Progenitor cell of endocrine pancreas (in vitro differentiated cells): ENCODE data around the gene TSPY8. TPM values are rescaled to one million over a fixed set of nuclear protein-coding genes. Genes with fewer than 3 reads are reported as not detected.
"Not testable (repeated sequence)": the region's sequence is repeated elsewhere in the genome, so short reads cannot be mapped to it uniquely, and the experiment has no call there.

Source experiments
- DNase-seq: peaks from one replicate; pipeline ENCODE4 v3.0.0; 2021; ENCODE audit warnings: low spot score; ENCODE audit not compliant: unreplicated experiment
- H3K27ac Mint-ChIP-seq: 2 replicates; pipeline ENCODE4 v1.8.0; 2021; ENCODE audit warnings: mild to moderate bottlenecking, moderate library complexity, mixed read lengths
- H3K27me3 Mint-ChIP-seq: 2 replicates; pipeline ENCODE4 v1.8.0; 2021; ENCODE audit warnings: mixed read lengths
- H3K36me3 Mint-ChIP-seq: 2 replicates; pipeline ENCODE4 v1.8.0; 2022; ENCODE audit warnings: mixed read lengths; ENCODE audit not compliant: insufficient read depth
- H3K4me1 Mint-ChIP-seq: 2 replicates; pipeline ENCODE4 v1.8.0; 2021; ENCODE audit warnings: low read depth, mixed read lengths
- H3K4me3 Mint-ChIP-seq: 2 replicates; pipeline ENCODE4 v1.8.0; 2021; ENCODE audit warnings: low read depth, mild to moderate bottlenecking, moderate library complexity, mixed read lengths
- H3K9me3 Mint-ChIP-seq: 2 replicates; pipeline ENCODE4 v1.8.0; 2021; ENCODE audit warnings: low read depth, mixed read lengths
- CTCF ChIP-seq: fragments of 200-600 bp; sonication (generic); IDR thresholded peaks from one replicate; pipeline ENCODE4 v1.5.0; 2021; ENCODE audit warnings: antibody characterized with exemption, mild to moderate bottlenecking; ENCODE audit not compliant: unreplicated experiment
- long read RNA-seq: library from polyadenylated mRNA; unstranded; transcript quantifications from one replicate; pipeline ENCODE4 v2.0.0, GENCODE V29; 2020
- total RNA-seq: library from RNA; stranded (reverse); gene quantifications from 2 replicates; pipeline ENCODE4 v1.2.1, GENCODE V29; 2021

TSPY8 gene
- not detected in 2 replicates for total RNA-seq
- long read RNA-seq: 0 reads

GRCh38 chrY:9357497-9357896 is at the start of gene TSPY8:
Gene TSPY8 (plus strand): TSS chrY:9357797. CDS start chrY:9357843, 46 bp downstream.
- H3K27ac Mint-ChIP-seq, H3K9me3 Mint-ChIP-seq, DNase-seq, H3K4me3 Mint-ChIP-seq, H3K4me1 Mint-ChIP-seq, H3K27me3 Mint-ChIP-seq, H3K36me3 Mint-ChIP-seq: not testable (repeated sequence)

- Mint-ChIP-seq H3K4me3 (no peak overlapping the region), H3K27ac (no peak overlapping the region), H3K9me3 (no peaks in the 10 kb centered on the region), H3K27me3 (no peaks in the 10 kb centered on the region), H3K36me3 (no peaks in the 10 kb centered on the region), H3K4me1 (no peaks in the 10 kb centered on the region)
- TF ChIP-seq CTCF: no peak
- no peak for DNase-seq
These were observed 36.6 kb upstream of the TSPY8 start for GRCh38 chrY:9320996-9321395.

GRCh38 chrY:9337164-9337563 is 20.4 kb upstream of the TSPY8 start, which contains the start of gene TSPY4:
Gene TSPY4 (plus strand): TSS chrY:9337464. CDS start chrY:9337510, 46 bp downstream.
- not testable (repeated sequence) for H3K36me3 Mint-ChIP-seq, H3K27me3 Mint-ChIP-seq, H3K27ac Mint-ChIP-seq, DNase-seq, H3K4me3 Mint-ChIP-seq, H3K4me1 Mint-ChIP-seq, H3K9me3 Mint-ChIP-seq

- H3K27me3 Mint-ChIP-seq, H3K4me3 Mint-ChIP-seq: not testable (repeated sequence)
These were observed 38.9 kb downstream of the TSPY8 start for GRCh38 chrY:9396527-9396926.

GRCh38 chrY:9398121-9398520 is 40.5 kb downstream of the TSPY8 start, which contains the start of gene TSPY3:
Gene TSPY3 (plus strand): TSS chrY:9398421. CDS start chrY:9398467, 46 bp downstream.
- not testable (repeated sequence) for H3K4me1 Mint-ChIP-seq, H3K36me3 Mint-ChIP-seq, H3K9me3 Mint-ChIP-seq, H3K27ac Mint-ChIP-seq, DNase-seq, H3K4me3 Mint-ChIP-seq, H3K27me3 Mint-ChIP-seq

More at GRCh38 chrY:9396527-9396926, 38.9 kb downstream of the TSPY8 start:
- H3K27ac Mint-ChIP-seq, DNase-seq, H3K4me1 Mint-ChIP-seq, H3K9me3 Mint-ChIP-seq, H3K36me3 Mint-ChIP-seq: not testable (repeated sequence)

Other genes with a start within 250 kb of the TSPY8 start
- not detected in 2 replicates for gene TSPY4, start 20.3 kb upstream of the TSPY8 start, total RNA-seq
- not detected in 2 replicates for gene TSPY3, start 40.6 kb downstream of the TSPY8 start, total RNA-seq
- gene TSPY1, start 109.2 kb downstream of the TSPY8 start, total RNA-seq: not detected in 2 replicates
- gene TSPY9, start 129.5 kb downstream of the TSPY8 start, total RNA-seq: not detected in 2 replicates
- not detected in 2 replicates for gene TSPY10, start 170.1 kb downstream of the TSPY8 start, total RNA-seq